Lower leg skin (tissue), 3 donors: ENCODE data around the gene PPA2.

Source experiments
- POLR2A ChIP-seq, 2 donors: fragments of 450-650 bp; IDR thresholded peaks; one replicate each; pipeline ENCODE4 v1.6.1; 2016 to 2017; ENCODE audit warnings: antibody characterized with exemption in 2 of 2, mild to moderate bottlenecking in 1 of 2, moderate library complexity in 1 of 2
- TF ChIP-seq, protein P1 (sequence below), 3 donors: fragments of 450-650 bp; IDR thresholded peaks; one replicate each; pipeline ENCODE4 v1.5.1; 2016; ENCODE audit warnings: antibody characterized with exemption in 3 of 3, mild to moderate bottlenecking in 3 of 3, moderate library complexity in 2 of 3

- TF ChIP-seq, protein P1, sequence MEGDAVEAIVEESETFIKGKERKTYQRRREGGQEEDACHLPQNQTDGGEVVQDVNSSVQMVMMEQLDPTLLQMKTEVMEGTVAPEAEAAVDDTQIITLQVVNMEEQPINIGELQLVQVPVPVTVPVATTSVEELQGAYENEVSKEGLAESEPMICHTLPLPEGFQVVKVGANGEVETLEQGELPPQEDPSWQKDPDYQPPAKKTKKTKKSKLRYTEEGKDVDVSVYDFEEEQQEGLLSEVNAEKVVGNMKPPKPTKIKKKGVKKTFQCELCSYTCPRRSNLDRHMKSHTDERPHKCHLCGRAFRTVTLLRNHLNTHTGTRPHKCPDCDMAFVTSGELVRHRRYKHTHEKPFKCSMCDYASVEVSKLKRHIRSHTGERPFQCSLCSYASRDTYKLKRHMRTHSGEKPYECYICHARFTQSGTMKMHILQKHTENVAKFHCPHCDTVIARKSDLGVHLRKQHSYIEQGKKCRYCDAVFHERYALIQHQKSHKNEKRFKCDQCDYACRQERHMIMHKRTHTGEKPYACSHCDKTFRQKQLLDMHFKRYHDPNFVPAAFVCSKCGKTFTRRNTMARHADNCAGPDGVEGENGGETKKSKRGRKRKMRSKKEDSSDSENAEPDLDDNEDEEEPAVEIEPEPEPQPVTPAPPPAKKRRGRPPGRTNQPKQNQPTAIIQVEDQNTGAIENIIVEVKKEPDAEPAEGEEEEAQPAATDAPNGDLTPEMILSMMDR (IDR thresholded peaks at IDR 0.05): no peak
- no peak for TF ChIP-seq POLR2A (IDR thresholded peaks at IDR 0.05)
These were observed 40.4 kb downstream of the PPA2 start for GRCh38 chr4:105433421-105433820.
